ENCODE measurements around the gene SNRPA1.
A peak's percentile ranks its signal among the peaks of the same experiment; 100 is the strongest.
"Not testable (repeated sequence)": the region's sequence is repeated elsewhere in the genome, so short reads cannot be mapped to it uniquely, and the experiment has no call there.

SNRPA1 gene

DNA sequence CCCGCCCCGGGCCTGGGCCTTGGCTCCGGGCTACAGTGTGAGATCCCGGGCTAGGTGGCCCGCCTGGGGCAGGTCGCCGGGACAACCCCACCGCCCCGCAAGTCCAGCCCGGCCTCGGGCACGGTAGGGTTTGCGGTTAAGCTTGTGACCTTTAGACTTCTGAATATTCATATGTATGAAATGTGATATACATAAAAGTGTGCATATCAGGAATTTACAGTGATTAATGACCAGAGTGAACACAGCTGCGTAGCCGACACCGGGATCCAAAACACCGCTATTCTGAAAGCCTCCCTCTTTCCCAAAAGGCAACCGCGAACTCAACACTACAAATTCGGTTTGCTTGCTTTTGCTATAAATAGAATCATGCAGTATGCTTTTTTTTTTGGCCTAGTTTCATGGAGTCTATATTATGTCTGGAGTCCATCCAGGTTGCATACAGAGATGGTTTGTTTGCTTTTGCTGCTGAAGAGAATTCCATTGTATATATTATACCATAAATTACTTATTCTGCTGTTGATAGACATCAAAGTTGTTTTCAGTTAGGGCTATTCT is 636 bp upstream of the SNRPA1 start:
- no peak for DNase-seq (ENCODE audit: low read depth, low spot score)

GRCh38 chr15:101293122-101293521 is 1.9 kb downstream of the SNRPA1 start:
- DNase-seq (ENCODE audit: low read depth, low spot score), result no peak

- no peak for DNase-seq (ENCODE audit: low read depth, low spot score)
These were observed 6.0 kb downstream of the SNRPA1 start for GRCh38 chr15:101288905-101289513.

DNA sequence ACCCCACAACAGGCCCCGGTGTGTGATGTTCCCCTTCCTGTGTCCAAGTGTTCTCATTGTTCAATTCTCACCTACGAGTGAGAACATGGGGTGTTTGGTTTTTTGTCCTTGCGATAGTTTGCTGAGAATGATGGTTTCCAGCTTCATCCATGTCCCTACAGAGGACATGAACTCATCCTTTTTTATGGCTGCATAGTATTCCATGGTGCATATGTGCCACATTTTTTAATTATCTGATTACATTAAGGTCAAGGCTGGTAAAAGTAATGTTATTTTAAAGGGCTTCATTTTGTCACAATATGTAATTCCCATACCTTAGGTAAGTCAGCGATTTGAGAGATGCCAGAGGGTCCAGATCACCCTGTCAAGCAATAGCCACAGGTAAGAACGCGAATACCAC is 7.7 kb downstream of the SNRPA1 start:
- not testable (repeated sequence) for DNase-seq (ENCODE audit: low read depth, low spot score)

GRCh38 chr15:101286471-101287114 is 8.5 kb downstream of the SNRPA1 start:
- DNase-seq (ENCODE audit: low read depth, low spot score), result no peak

DNA sequence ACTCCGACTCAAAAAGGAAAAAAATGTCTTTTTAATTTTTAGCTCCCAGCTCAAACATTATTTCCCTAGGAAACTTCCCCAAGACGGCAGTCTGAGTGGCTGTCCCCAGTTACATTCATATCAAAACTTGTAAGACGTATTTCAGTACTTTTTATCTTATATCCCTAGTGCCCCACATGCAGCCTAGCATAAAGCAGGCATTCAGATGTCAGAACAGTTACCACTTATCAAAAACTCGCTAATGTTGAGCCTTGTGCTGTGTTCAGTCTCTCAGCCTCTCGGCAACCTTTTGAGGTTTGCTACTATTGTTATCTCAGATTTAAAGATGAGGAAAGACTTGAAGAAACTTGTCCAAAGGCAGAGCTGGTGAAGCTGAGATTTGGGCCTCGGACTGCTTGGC is 11.1 kb downstream of the SNRPA1 start:
- no peak for DNase-seq (ENCODE audit: low read depth, low spot score)

DNA sequence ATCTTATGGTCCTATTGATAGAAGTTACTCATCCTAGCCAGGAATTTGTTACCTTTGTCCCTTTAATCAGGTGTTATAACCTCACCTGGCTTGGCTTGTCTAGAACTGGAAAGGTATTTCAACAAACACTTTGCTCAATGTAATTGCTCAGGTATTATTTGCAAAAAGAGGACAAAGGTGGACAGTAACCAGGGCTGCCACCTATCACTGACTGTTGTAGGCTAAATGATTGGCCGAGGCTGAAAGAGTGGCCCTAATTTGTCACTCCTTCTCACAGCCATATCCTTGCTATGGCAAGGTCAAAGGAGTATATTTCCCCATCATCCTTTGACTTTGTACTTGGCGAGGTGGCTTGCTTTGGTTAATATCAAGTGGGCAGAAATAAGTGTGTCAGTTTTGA is 15.0 kb downstream of the SNRPA1 start:
- no peak for DNase-seq (ENCODE audit: low read depth, low spot score)

- no peak for DNase-seq (ENCODE audit: low read depth, low spot score)
These were observed 17.0 kb downstream of the SNRPA1 start for GRCh38 chr15:101277943-101278564.

DNA sequence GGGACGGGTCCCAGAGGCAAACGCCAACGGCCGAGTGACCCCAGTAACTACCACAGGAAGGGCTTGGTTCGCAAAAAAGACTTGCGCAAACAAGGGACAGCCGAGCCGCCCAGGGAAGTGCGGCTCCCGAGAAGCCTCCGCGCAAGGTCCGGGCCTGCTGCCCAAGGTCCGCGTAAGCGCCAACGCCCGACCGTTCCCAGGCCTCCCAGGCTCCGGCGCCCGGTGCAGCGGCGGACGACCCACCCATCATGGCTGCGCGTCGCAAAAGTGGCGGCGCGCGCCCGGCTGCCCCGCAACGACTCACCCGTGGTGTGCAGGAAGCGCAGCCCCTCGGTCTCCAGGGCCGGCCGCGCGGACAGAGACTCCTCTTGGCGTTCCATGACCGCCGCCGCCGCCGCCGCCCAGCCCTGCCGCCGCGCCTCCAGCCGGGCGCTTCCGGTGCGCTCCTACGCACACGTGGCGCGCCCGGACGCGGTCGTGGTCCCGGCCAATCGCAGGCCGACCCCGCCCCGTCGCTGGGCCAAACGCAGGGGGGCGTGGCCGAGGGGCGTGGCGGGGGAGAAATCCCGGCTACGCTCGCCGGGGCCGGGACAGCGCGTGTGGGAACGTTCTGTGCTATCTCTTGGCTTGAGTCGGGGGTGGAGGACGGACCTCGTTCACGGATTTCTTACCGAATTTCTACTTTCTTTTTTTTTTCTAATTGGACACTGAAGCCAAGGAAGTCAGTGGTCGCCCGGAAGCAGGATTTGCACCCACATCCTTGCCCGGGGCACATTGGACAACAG is 17.8 kb downstream of the SNRPA1 start, which contains the start of gene SELENOS:
Gene SELENOS, minus strand, starts transcription at position 448 of the 785 bp plus-strand sequence. Its CDS starts 68 bp downstream, at position 380.
- DNase-seq (ENCODE audit: low read depth, low spot score), result peak; percentile 73

- DNase-seq (ENCODE audit: low read depth, low spot score), result no peak
These were observed 18.5 kb downstream of the SNRPA1 start for GRCh38 chr15:101276501-101277037.

- no peak for DNase-seq (ENCODE audit: low read depth, low spot score)
These were observed 20.0 kb downstream of the SNRPA1 start for GRCh38 chr15:101275018-101275417.

DNA sequence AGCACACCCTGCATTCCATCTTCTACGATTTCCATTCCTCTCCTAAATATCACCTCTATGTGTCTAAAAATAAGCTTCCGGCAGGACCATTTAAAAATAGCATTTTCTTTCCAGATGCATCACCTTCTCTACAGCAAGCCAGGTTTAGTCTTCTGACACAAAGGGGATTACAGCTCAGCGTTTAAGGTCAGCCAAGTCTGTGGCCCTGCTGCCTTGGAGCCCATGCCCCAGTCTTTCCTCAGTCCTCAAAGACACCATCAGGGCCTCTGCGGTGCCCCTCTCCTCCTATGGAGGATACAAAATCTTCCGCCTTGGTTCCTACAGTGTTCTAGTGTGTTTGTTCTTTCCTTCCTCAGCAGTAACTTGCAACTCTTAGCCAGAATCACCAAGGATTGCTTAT is 21.5 kb downstream of the SNRPA1 start:
- no peak for DNase-seq (ENCODE audit: low read depth, low spot score)

DNA sequence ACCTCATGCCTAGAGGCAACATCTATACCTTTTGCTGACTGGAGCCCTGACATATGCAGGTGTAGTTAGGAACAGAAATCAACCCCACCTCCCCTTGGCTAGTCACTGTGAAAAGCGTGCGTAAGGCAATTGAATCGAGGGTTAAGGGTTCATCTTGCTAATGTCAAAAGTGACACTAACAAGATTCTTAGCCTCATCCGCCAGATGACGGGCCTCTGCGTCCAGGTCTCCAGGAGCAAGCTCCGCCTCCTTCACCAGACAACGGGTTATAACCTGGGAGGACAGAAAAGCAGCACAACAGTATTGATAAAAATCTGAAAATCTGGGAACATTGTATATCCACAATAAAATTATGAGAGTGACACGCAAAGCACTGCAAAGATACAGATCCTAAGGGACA is 22.5 kb downstream of the SNRPA1 start:
- no peak for DNase-seq (ENCODE audit: low read depth, low spot score)

DNA sequence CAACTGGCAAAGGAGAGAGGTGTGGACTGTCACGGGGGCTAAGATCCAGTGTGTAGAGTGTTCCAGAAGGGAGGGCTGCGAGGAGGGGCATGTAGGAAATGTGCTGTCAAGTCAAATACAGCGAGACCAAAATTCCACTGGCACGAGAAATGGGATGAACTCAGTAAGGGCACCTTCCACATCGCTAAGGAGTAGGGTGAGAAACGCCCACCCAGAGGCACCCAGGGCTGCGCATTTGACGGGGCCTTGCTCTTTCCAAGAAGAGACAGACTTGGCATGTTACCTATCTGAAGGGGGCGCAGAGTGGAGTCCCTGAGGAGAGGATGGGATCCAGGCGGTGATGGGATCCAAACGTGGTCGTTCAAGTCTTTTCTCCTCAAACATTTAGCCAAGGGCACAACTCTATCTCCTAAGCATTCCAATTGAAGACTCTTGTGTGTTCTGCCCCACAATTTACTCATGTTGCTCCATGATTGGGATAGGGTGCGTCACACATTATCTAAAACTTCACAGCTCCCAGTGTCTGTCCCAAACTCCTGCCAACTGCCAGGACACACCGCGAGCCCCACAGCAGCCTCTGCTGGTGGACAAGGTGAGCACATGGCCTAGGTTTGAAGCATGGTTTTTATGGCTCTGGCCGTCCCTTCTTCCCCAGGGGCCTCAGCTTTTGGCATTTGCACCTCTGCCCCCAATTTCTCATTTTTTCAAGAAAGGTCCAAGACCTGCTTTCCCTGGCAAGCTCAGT is 25.4 kb downstream of the SNRPA1 start:
- DNase-seq (ENCODE audit: low read depth, low spot score), result no peak

GRCh38 chr15:101267320-101268104 is 27.5 kb downstream of the SNRPA1 start:
- no peak for DNase-seq (ENCODE audit: low read depth, low spot score)

DNA sequence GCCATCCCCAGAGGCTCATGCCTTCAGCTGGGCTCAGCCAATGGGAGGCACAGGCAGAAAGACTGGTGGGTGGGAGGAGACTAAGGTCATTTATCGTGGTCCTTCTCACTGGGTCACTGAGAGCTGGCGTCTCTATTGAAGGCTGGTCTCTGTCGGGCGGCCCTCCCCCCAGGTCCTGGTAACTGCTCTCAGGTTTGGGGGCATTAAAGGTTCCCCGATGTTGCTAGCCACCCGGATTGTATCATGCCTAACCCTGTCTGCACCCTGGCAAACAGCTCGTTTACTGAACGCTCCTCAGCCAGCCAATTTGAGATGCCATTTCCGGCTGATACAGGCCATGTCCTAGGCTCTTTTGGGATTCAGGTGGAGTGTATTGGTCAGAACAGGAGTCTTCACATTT is 28.3 kb downstream of the SNRPA1 start:
- DNase-seq (ENCODE audit: low read depth, low spot score), result no peak

DNA sequence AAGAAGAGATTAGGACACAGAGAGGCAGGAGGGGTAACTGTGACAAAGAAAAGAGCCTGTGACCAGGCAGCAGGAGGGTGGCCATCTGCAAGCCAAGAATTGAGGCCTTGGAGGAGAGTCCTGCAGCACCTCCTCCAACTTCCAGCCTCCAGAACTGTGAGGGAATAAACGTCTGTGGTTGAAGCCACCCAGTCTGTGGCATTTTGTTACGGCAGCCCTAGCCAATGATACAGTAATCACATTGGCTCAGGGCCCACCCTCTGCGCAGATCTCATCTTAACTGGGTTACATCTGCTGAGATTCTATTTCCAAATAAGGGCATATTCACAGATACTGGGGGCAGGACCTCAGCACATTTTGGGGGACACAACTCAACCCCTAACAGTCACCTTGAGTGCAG is 29.0 kb downstream of the SNRPA1 start:
- no peak for DNase-seq (ENCODE audit: low read depth, low spot score)

DNA sequence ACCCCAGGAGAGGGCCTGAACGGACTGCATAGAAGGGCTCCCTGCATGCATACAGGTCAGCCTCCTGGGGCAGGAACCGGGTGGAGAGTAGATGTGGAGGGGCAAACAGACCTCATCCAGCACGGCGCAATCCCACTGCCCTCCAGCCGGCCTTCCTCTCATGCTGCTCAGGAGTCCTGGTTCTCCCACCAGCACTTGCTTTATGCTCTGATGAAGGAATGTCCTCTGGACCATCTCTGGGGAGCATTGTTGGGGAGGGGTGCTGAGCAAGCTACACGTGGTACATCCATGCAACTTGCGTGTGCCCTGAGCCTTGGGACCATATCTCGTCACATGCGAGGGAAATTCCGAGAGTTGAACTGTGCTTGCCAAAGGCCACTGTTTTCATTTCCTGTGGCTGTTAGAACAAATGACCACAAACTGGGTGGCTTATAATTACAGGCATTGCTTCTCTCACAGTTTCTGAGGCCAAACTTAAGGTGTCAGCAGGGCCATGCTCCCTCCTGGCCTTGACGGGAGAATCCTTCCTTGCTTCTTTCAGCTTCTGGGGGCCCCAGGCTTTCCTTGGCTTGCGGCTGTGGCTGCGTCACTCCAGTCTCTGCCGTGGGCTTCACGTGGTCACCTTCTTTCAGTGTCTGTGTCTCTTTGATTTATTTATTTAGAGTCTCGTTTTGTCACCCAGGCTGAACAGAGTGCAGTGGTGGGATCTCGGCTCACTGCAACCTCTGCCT is 30.0 kb downstream of the SNRPA1 start:
- DNase-seq (ENCODE audit: low read depth, low spot score), result no peak

- no peak for DNase-seq (ENCODE audit: low read depth, low spot score)
These were observed 31.0 kb downstream of the SNRPA1 start for GRCh38 chr15:101264011-101264410.

- no peak for DNase-seq (ENCODE audit: low read depth, low spot score)
These were observed 32.5 kb downstream of the SNRPA1 start for GRCh38 chr15:101262551-101262950.

All from activated naive CD8-positive, alpha-beta T cell treated with anti-CD3 and anti-CD28 coated beads, Interleukin-2, amount 50 U/mL, for 16 hours (primary cell).